Astrocyte of the spinal cord (primary cell): ENCODE data around the gene NXNL1.

ENCODE experiments used
- DNase-seq: peaks from one replicate; pipeline ENCODE4 v3.0.0; 2011; ENCODE audit warnings: low read depth, low spot score
- H3K4me3 ChIP-seq: 2 replicates; pipeline ENCODE4 v1.5.1; 2011; ENCODE audit warnings: low read depth, mild to moderate bottlenecking, low read length, moderate library complexity
- in situ Hi-C: cut with HindIII; loops from 2 replicates; pipeline ENCODE4 v1.10.0; 2017; ENCODE audit warnings: low sequenced_read_pairs
- TF ChIP-seq, protein P1 (sequence below): IDR thresholded peaks from 2 replicates; pipeline ENCODE4 v1.5.1; 2012; ENCODE audit warnings: low read depth, mild to moderate bottlenecking, low read length, inconsistent platforms

The NXNL1 gene

GRCh38 chr19:17473041-17473440, 12.3 kb upstream of the NXNL1 start:
- H3K4me3 ChIP-seq = no peak overlapping the region
- DNase-seq = peak; percentile 75
- TF ChIP-seq, protein P1, sequence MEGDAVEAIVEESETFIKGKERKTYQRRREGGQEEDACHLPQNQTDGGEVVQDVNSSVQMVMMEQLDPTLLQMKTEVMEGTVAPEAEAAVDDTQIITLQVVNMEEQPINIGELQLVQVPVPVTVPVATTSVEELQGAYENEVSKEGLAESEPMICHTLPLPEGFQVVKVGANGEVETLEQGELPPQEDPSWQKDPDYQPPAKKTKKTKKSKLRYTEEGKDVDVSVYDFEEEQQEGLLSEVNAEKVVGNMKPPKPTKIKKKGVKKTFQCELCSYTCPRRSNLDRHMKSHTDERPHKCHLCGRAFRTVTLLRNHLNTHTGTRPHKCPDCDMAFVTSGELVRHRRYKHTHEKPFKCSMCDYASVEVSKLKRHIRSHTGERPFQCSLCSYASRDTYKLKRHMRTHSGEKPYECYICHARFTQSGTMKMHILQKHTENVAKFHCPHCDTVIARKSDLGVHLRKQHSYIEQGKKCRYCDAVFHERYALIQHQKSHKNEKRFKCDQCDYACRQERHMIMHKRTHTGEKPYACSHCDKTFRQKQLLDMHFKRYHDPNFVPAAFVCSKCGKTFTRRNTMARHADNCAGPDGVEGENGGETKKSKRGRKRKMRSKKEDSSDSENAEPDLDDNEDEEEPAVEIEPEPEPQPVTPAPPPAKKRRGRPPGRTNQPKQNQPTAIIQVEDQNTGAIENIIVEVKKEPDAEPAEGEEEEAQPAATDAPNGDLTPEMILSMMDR = no peak
- in situ Hi-C loops = no loop called here

- in situ Hi-C loops = no loop called here
- TF ChIP-seq, protein P1 = no peak
- no peak for DNase-seq
- peak overlapping the region; percentile 66 for H3K4me3 ChIP-seq
Measured at GRCh38 chr19:17471410-17472125, 10.8 kb upstream of the NXNL1 start.

DNA sequence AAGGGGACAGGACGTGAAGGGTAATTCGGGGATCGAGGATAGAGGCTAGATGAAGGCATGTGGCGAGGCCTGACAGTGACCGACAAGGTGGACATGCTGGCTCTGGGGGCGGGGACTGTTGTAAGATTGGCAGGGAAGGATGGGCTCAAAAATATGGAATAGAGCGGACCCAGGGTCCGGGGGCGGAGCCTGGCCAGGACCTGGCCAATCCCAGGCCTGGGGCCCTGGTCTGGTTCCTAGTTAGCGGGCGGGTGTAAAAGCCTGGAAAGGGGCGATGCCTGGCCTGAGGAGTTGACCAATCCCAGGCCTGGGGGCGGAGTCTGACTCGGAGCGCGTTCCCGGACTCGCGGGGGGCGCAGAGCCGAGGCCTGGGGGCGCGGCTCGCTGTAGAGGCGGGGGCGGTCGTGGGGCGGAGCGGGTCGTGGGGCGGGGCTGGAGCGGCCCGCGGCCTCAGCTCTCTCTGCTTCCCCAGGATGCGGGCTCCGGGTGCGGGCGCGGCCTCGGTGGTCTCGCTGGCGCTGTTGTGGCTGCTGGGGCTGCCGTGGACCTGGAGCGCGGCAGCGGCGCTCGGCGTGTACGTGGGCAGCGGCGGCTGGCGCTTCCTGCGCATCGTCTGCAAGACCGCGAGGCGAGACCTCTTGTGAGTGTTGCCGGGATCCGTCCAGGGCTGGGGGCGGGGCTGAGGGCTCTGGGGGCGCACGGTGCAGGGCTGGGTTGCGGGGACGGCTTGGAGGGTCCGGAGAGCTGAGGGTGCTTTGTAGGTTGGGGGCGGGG, 9.5 kb upstream of the NXNL1 start, which contains the start of gene SLC27A1:
SLC27A1 (plus strand) TSS at position 457 of the 774 bp plus-strand sequence; CDS start at position 474, 17 bp downstream.
- TF ChIP-seq, protein P1 = no peak
- DNase-seq = peak; percentile 100
- in situ Hi-C loops = no loop called here
- H3K4me3 ChIP-seq = peak within 1 kb of the TSS; percentile 66

GRCh38 chr19:17469481-17470067, 8.8 kb upstream of the NXNL1 start:
- in situ Hi-C loops = no loop called here
- TF ChIP-seq, protein P1 = no peak
- peak; percentile 96 for DNase-seq
- peak overlapping the region; percentile 66 for H3K4me3 ChIP-seq

DNA sequence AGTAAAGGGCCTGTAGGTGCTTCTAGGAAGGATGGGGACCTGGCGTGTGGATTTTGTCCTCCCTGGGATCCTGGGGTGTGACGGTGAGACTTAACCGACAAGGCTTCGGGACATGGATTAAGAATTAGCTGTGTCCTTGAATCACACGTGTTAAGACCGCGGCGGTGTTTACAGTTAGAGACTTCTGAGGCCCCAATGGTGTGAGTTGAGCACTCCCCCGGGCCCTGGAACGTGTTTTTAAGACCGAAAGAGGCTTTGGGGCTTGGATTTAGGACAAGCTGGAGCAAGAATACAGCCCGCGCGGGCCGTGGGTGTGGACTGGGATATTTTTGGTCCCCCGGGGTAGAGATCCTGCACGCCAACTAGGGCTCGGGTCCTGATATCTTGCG, 8.4 kb upstream of the NXNL1 start:
- DNase-seq = no peak
- in situ Hi-C loops = no loop called here
- TF ChIP-seq, protein P1 = no peak
- peak overlapping the region; percentile 66 for H3K4me3 ChIP-seq

DNA sequence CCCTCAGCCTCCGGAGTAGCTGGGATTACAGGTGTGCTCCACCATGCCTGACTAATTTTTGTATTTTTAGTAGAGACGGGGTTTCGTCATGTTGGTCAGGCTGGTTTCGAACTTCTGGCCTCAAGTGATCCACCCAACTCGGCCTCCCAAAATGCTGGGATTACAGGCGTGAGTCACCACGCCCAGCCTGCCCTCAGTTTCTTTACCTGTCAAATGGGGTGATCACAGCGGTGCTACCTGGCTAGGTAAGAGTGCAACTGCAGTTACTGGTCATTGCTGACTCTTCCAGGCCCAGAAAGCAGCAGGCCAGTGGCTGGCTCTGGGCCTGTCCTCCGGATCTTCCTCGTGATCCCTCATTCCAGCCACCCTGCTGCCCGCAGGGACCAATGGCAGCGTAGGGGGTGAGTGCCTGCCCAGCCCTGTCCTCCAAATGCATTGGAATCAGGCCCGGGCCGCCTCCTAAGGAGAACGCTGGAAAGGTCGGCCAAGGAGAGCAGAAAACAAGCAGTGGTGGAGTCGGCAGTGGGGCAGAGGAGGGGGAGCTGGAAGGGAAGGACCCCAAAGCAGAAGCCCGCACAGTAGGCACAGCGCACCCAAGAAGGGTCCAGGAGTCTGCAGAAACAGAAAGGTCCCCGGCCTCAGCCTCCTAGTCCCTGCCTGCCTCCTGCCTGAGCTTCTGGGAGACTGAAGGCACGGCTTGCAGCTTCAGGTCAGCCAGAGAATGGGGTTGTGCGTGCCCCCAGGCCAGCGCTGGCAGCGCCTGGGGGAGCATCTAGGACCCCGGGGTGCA, 7.8 kb upstream of the NXNL1 start:
- TF ChIP-seq, protein P1 = no peak
- in situ Hi-C loops = no loop called here
- no peak for DNase-seq
- H3K4me3 ChIP-seq = peak overlapping the region; percentile 66
